Mesodermal cell (in vitro differentiated cells): ENCODE data around the gene LRRC4B.

Source experiments
- H3K27ac ChIP-seq: 2 replicates; pipeline ENCODE4 v1.7.0; 2013; ENCODE audit warnings: mild to moderate bottlenecking, low read depth, low read length, moderate library complexity; ENCODE audit not compliant: severe bottlenecking
- H3K36me3 ChIP-seq: 2 replicates; pipeline ENCODE4 v1.7.1; 2013; ENCODE audit warnings: mild to moderate bottlenecking, low read length, moderate library complexity; ENCODE audit not compliant: control insufficient read depth, insufficient read depth
- H3K4me1 ChIP-seq: one replicate; pipeline ENCODE4 v1.7.1; 2013; ENCODE audit warnings: mild to moderate bottlenecking, low read length; ENCODE audit not compliant: insufficient read depth, control insufficient read depth, poor library complexity, severe bottlenecking
- H3K4me3 ChIP-seq: 2 replicates; pipeline ENCODE4 v1.7.0; 2013; ENCODE audit warnings: low read length, control low read depth, mild to moderate bottlenecking; ENCODE audit not compliant: insufficient read depth, poor library complexity, severe bottlenecking; ENCODE audit errors: extremely low read depth
- H3K9me3 ChIP-seq: 2 replicates; pipeline ENCODE4 v1.7.1; 2013; ENCODE audit warnings: mild to moderate bottlenecking, low read length, moderate library complexity; ENCODE audit not compliant: control insufficient read depth
- WGBS, 2 experiments: methylation state at CpG; one replicate each; pipeline ENCODE4 v1.1.5; 2013; ENCODE audit warnings: missing lambda C conversion rate in 2 of 2; ENCODE audit not compliant: insufficient coverage in 2 of 2; 5-methylcytosine and 5-hydroxymethylcytosine counted together

The LRRC4B gene

DNA sequence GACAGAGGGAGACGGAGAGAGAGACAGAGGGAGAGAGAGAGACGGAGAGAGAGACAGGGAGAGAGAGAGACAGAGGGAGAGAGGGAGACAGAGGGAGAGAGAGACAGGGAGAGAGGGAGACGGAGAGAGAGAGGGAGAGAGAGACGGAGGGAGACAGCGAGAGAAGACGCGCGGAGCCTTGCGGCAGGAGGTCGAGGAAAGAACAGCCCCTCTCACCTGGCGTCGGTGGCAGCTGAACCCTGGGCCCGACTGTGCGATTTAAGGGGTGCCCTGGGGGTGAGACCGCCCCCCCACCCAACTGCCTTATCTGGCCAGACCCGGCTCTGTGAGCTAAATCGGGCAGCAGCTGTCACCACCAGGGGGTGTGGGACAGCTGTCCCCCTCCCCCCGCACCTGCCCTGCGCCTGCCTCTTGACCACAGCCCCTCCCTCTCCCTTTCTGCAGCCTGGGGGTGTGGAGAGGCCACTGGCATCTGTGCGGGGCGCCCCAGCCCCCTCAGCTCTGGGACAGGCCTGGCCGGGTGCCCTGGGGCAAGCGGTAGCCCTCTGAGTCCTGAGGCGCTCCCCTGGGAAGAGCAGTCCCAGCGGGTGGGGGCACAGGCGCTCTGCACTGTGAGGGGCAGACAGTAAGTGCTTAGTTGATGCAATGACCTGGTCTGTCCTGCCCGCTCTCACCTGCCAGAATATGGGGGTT is 68.0 kb downstream of the LRRC4B start:
- Histone ChIP-seq H3K4me3 (no peak overlapping the region), H3K9me3 (no peaks in the 10 kb centered on the region), H3K36me3 (no peaks in the 10 kb centered on the region), H3K4me1 (peaks cover 5% of the 10 kb centered on the region), H3K27ac (no peak overlapping the region)
- WGBS, 2 experiments: 34 to 38% methylated on average over 18 to 24 of the region's 27 CpGs

- Histone ChIP-seq H3K27ac (no peak overlapping the region), H3K9me3 (no peaks in the 10 kb centered on the region), H3K36me3 (no peaks in the 10 kb centered on the region), H3K4me3 (no peak overlapping the region), H3K4me1 (peaks cover 5% of the 10 kb centered on the region)
- WGBS, 2 experiments: 80 to 84% methylated on average over 11 of the region's 11 CpGs
These were observed 69.8 kb downstream of the LRRC4B start for GRCh38 chr19:50498219-50499056.

DNA sequence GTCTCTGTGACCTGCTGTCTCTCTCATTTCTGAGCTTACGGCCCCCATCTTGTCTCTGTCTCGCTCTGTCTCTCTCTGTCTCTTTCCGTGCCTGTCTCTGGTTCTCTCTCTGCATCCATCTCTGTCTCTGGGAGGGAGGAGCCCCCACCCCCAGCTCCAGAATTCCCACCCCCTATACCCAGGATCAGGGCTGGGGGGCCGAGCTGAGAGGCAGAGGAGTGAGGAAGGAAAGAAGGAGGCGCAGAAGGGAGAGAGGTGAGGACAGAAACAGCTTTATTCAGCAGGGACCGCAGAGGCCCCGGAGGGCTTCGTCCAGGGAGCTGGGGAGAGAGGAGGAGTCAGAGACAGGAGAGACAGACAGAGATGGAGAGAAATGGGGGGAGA is 71.2 kb downstream of the LRRC4B start:
- Histone ChIP-seq H3K4me1 (peaks cover 5% of the 10 kb centered on the region), H3K4me3 (no peak overlapping the region), H3K9me3 (no peaks in the 10 kb centered on the region), H3K27ac (peak overlapping the region; percentile 26), H3K36me3 (no peaks in the 10 kb centered on the region)
- 67 to 75% methylated on average over 6 to 8 of the region's 8 CpGs for WGBS, 2 experiments

DNA sequence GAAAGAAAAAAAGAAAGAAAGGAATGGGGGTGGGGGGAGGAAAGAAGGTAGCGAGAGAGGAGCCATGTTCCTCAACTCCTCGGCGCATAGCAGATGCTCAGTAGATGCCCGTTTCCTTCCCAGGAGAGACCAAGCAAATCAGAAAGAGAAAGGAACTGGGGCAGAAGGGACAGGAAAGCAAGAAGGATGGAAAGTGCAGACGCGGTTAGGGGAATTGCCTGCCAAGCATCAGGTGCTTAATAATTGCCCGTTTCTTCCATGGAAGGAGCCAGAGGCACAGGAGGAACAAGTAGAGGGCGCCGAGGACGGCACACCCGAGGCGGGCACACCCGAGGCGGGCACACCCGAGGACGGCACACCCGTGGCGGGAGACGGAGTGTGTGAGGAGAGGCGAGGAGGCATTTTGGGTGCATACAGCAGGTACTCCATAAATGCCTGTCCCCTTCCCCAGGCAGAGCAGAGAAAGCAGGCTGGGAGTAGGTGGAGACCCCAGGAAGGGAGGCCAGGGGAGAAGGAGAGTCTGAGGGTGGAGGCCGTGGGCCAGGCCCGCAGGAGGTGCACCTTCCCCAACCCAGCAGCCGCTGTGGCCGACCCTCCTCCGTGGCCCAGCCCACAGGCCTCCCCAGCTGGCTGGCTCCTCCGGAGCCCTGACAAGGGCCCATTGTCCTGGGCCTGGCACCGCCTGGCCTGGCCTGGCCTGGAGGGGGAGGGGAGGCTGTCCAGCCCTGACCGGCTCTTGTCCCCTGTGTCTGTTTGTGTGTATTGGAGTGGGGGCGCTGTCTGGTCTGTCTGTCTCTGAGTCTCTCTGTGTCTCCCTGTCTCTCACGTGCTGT is 71.8 kb downstream of the LRRC4B start:
- Histone ChIP-seq H3K36me3 (no peaks in the 10 kb centered on the region), H3K4me1 (peaks cover 5% of the 10 kb centered on the region), H3K27ac (peak overlapping the region; percentile 26), H3K9me3 (no peaks in the 10 kb centered on the region), H3K4me3 (no peak overlapping the region)
- WGBS, 2 experiments: 62 to 81% methylated on average over 15 to 16 of the region's 30 CpGs

- Histone ChIP-seq H3K4me3 (no peak overlapping the region), H3K9me3 (no peaks in the 10 kb centered on the region), H3K4me1 (peaks cover 2% of the 10 kb centered on the region), H3K36me3 (no peaks in the 10 kb centered on the region), H3K27ac (no peak overlapping the region)
- WGBS, 2 experiments: 78 to 91% methylated on average over 2 to 4 of the region's 5 CpGs
These were observed 73.2 kb downstream of the LRRC4B start for GRCh38 chr19:50495020-50495531.

- 46 to 58% methylated on average over 2 to 5 of the region's 7 CpGs for WGBS, 2 experiments
- no peak overlapping the region for H3K27ac ChIP-seq
- H3K4me1 ChIP-seq: no peaks in the 10 kb centered on the region
- no peaks in the 10 kb centered on the region for H3K9me3 ChIP-seq
- H3K4me3 ChIP-seq: no peak overlapping the region
- H3K36me3 ChIP-seq: no peaks in the 10 kb centered on the region
These were observed 73.8 kb downstream of the LRRC4B start for GRCh38 chr19:50494186-50495019.

- no peak overlapping the region for H3K4me3 ChIP-seq
- no peaks in the 10 kb centered on the region for H3K4me1 ChIP-seq
- H3K36me3 ChIP-seq: no peaks in the 10 kb centered on the region
- no peak overlapping the region for H3K27ac ChIP-seq
- 61 to 70% methylated on average over 5 to 8 of the region's 8 CpGs for WGBS, 2 experiments
- H3K9me3 ChIP-seq: no peaks in the 10 kb centered on the region
These were observed 75.1 kb downstream of the LRRC4B start for GRCh38 chr19:50493171-50493570.

- Histone ChIP-seq H3K9me3 (no peaks in the 10 kb centered on the region), H3K36me3 (no peaks in the 10 kb centered on the region), H3K4me1 (no peaks in the 10 kb centered on the region), H3K27ac (no peak overlapping the region), H3K4me3 (no peak overlapping the region)
- WGBS, 2 experiments: 18 to 29% methylated on average over 9 of the region's 12 CpGs
These were observed 75.8 kb downstream of the LRRC4B start for GRCh38 chr19:50492303-50493052.

- WGBS, 2 experiments: 82 to 84% methylated on average over 18 to 23 of the region's 26 CpGs
- H3K4me3 ChIP-seq: no peak overlapping the region
- no peak overlapping the region for H3K27ac ChIP-seq
- peaks cover 6% of the 10 kb centered on the region for H3K9me3 ChIP-seq
- H3K4me1 ChIP-seq: no peaks in the 10 kb centered on the region
- H3K36me3 ChIP-seq: peaks cover 3% of the 10 kb centered on the region
These were observed 77.2 kb downstream of the LRRC4B start for GRCh38 chr19:50490991-50491472.
